Measurements from ENCODE around the gene AGAP1.

Gene AGAP1

GRCh38 chr2:236078297-236079255, 584.7 kb downstream of the AGAP1 start:
- Histone ChIP-seq H3K9me3 (ENCODE audit: control insufficient read depth, insufficient read depth, low read depth, low read length) (no peaks in the 10 kb centered on the region), H3K4me3 (ENCODE audit: low read depth, low read length) (no peak overlapping the region), H3K27ac (ENCODE audit: low read depth, low read length) (no peak overlapping the region), H3K27me3 (ENCODE audit: control insufficient read depth, insufficient read depth, low read length) (no peaks in the 10 kb centered on the region), H3K4me1 (ENCODE audit: control insufficient read depth, insufficient read depth, low read length) (peaks cover 28% of the 10 kb centered on the region), H3K36me3 (ENCODE audit: control insufficient read depth, insufficient read depth, low read length) (no peaks in the 10 kb centered on the region), H3K9ac (ENCODE audit: low read length) (no peak overlapping the region)

- Histone ChIP-seq H3K4me1 (ENCODE audit: control insufficient read depth, insufficient read depth, low read length) (peaks cover 24% of the 10 kb centered on the region), H3K27ac (ENCODE audit: low read depth, low read length) (no peak overlapping the region), H3K4me3 (ENCODE audit: low read depth, low read length) (no peak overlapping the region), H3K9me3 (ENCODE audit: control insufficient read depth, insufficient read depth, low read depth, low read length) (no peaks in the 10 kb centered on the region), H3K27me3 (ENCODE audit: control insufficient read depth, insufficient read depth, low read length) (no peaks in the 10 kb centered on the region), H3K9ac (ENCODE audit: low read length) (no peak overlapping the region), H3K36me3 (ENCODE audit: control insufficient read depth, insufficient read depth, low read length) (no peaks in the 10 kb centered on the region)
These were observed 586.6 kb downstream of the AGAP1 start for GRCh38 chr2:236080412-236080811.

- H3K4me1 ChIP-seq (ENCODE audit: control insufficient read depth, insufficient read depth, low read length), result peaks cover 32% of the 10 kb centered on the region
- no peak overlapping the region for H3K4me3 ChIP-seq (ENCODE audit: low read depth, low read length)
- H3K27me3 ChIP-seq (ENCODE audit: control insufficient read depth, insufficient read depth, low read length), result no peaks in the 10 kb centered on the region
- H3K27ac ChIP-seq (ENCODE audit: low read depth, low read length), result no peak overlapping the region
- no peaks in the 10 kb centered on the region for H3K36me3 ChIP-seq (ENCODE audit: control insufficient read depth, insufficient read depth, low read length)
- H3K9me3 ChIP-seq (ENCODE audit: control insufficient read depth, insufficient read depth, low read depth, low read length), result no peaks in the 10 kb centered on the region
- no peak overlapping the region for H3K9ac ChIP-seq (ENCODE audit: low read length)
These were observed 587.3 kb downstream of the AGAP1 start for GRCh38 chr2:236081171-236081570.

- no peak overlapping the region for H3K27ac ChIP-seq (ENCODE audit: low read depth, low read length)
- H3K9ac ChIP-seq (ENCODE audit: low read length), result no peak overlapping the region
- H3K36me3 ChIP-seq (ENCODE audit: control insufficient read depth, insufficient read depth, low read length), result no peaks in the 10 kb centered on the region
- peaks cover 36% of the 10 kb centered on the region for H3K4me1 ChIP-seq (ENCODE audit: control insufficient read depth, insufficient read depth, low read length)
- no peaks in the 10 kb centered on the region for H3K27me3 ChIP-seq (ENCODE audit: control insufficient read depth, insufficient read depth, low read length)
- no peak overlapping the region for H3K4me3 ChIP-seq (ENCODE audit: low read depth, low read length)
- no peaks in the 10 kb centered on the region for H3K9me3 ChIP-seq (ENCODE audit: control insufficient read depth, insufficient read depth, low read depth, low read length)
These were observed 588.2 kb downstream of the AGAP1 start for GRCh38 chr2:236082061-236082460.

- H3K4me1 ChIP-seq (ENCODE audit: control insufficient read depth, insufficient read depth, low read length), result peaks cover 48% of the 10 kb centered on the region
- no peaks in the 10 kb centered on the region for H3K9me3 ChIP-seq (ENCODE audit: control insufficient read depth, insufficient read depth, low read depth, low read length)
- H3K9ac ChIP-seq (ENCODE audit: low read length), result no peak overlapping the region
- H3K27ac ChIP-seq (ENCODE audit: low read depth, low read length), result no peak overlapping the region
- H3K4me3 ChIP-seq (ENCODE audit: low read depth, low read length), result no peak overlapping the region
- H3K27me3 ChIP-seq (ENCODE audit: control insufficient read depth, insufficient read depth, low read length), result no peaks in the 10 kb centered on the region
- no peaks in the 10 kb centered on the region for H3K36me3 ChIP-seq (ENCODE audit: control insufficient read depth, insufficient read depth, low read length)
These were observed 590.1 kb downstream of the AGAP1 start for GRCh38 chr2:236083934-236084333.

GRCh38 chr2:236085211-236085610, 591.4 kb downstream of the AGAP1 start:
- peaks cover 52% of the 10 kb centered on the region for H3K4me1 ChIP-seq (ENCODE audit: control insufficient read depth, insufficient read depth, low read length)

GRCh38 chr2:236085647-236086046, 591.8 kb downstream of the AGAP1 start:
- peak overlapping the region; percentile 81; the same call in 1 of the 2 replicates for H3K27ac ChIP-seq (ENCODE audit: low read depth, low read length)
- H3K4me1 ChIP-seq (ENCODE audit: control insufficient read depth, insufficient read depth, low read length), result peaks cover 52% of the 10 kb centered on the region
- no peak overlapping the region for H3K4me3 ChIP-seq (ENCODE audit: low read depth, low read length)
- peak overlapping the region; percentile 46 for H3K9ac ChIP-seq (ENCODE audit: low read length)
- no peaks in the 10 kb centered on the region for H3K36me3 ChIP-seq (ENCODE audit: control insufficient read depth, insufficient read depth, low read length)
- H3K27me3 ChIP-seq (ENCODE audit: control insufficient read depth, insufficient read depth, low read length), result no peaks in the 10 kb centered on the region
- no peaks in the 10 kb centered on the region for H3K9me3 ChIP-seq (ENCODE audit: control insufficient read depth, insufficient read depth, low read depth, low read length)

More at GRCh38 chr2:236085211-236085610, 591.4 kb downstream of the AGAP1 start:
- H3K4me3 ChIP-seq (ENCODE audit: low read depth, low read length), result no peak overlapping the region
- no peaks in the 10 kb centered on the region for H3K36me3 ChIP-seq (ENCODE audit: control insufficient read depth, insufficient read depth, low read length)
- peak overlapping the region; percentile 2 for H3K9ac ChIP-seq (ENCODE audit: low read length)
- no peaks in the 10 kb centered on the region for H3K27me3 ChIP-seq (ENCODE audit: control insufficient read depth, insufficient read depth, low read length)
- no peaks in the 10 kb centered on the region for H3K9me3 ChIP-seq (ENCODE audit: control insufficient read depth, insufficient read depth, low read depth, low read length)
- peak overlapping the region; percentile 81; the same call in 1 of the 2 replicates for H3K27ac ChIP-seq (ENCODE audit: low read depth, low read length)

- peak overlapping the region; percentile 19 for H3K9ac ChIP-seq (ENCODE audit: low read length)
- no peaks in the 10 kb centered on the region for H3K36me3 ChIP-seq (ENCODE audit: control insufficient read depth, insufficient read depth, low read length)
- peaks cover 52% of the 10 kb centered on the region for H3K4me1 ChIP-seq (ENCODE audit: control insufficient read depth, insufficient read depth, low read length)
- H3K9me3 ChIP-seq (ENCODE audit: control insufficient read depth, insufficient read depth, low read depth, low read length), result no peaks in the 10 kb centered on the region
- peak overlapping the region; percentile 81; the same call in 1 of the 2 replicates for H3K27ac ChIP-seq (ENCODE audit: low read depth, low read length)
- H3K27me3 ChIP-seq (ENCODE audit: control insufficient read depth, insufficient read depth, low read length), result no peaks in the 10 kb centered on the region
- H3K4me3 ChIP-seq (ENCODE audit: low read depth, low read length), result no peak overlapping the region
These were observed 592.6 kb downstream of the AGAP1 start for GRCh38 chr2:236086403-236086970.

- Histone ChIP-seq H3K4me1 (ENCODE audit: control insufficient read depth, insufficient read depth, low read length) (peaks cover 49% of the 10 kb centered on the region), H3K9ac (ENCODE audit: low read length) (peak overlapping the region; percentile 12), H3K27ac (ENCODE audit: low read depth, low read length) (peak overlapping the region; percentile 10; the same call in 1 of the 2 replicates), H3K4me3 (ENCODE audit: low read depth, low read length) (no peak overlapping the region), H3K27me3 (ENCODE audit: control insufficient read depth, insufficient read depth, low read length) (no peaks in the 10 kb centered on the region), H3K9me3 (ENCODE audit: control insufficient read depth, insufficient read depth, low read depth, low read length) (no peaks in the 10 kb centered on the region), H3K36me3 (ENCODE audit: control insufficient read depth, insufficient read depth, low read length) (no peaks in the 10 kb centered on the region)
These were observed 593.2 kb downstream of the AGAP1 start for GRCh38 chr2:236086971-236087465.

- Histone ChIP-seq H3K27ac (ENCODE audit: low read depth, low read length) (no peak overlapping the region), H3K27me3 (ENCODE audit: control insufficient read depth, insufficient read depth, low read length) (no peaks in the 10 kb centered on the region), H3K36me3 (ENCODE audit: control insufficient read depth, insufficient read depth, low read length) (no peaks in the 10 kb centered on the region), H3K4me1 (ENCODE audit: control insufficient read depth, insufficient read depth, low read length) (peaks cover 44% of the 10 kb centered on the region), H3K9ac (ENCODE audit: low read length) (no peak overlapping the region), H3K9me3 (ENCODE audit: control insufficient read depth, insufficient read depth, low read depth, low read length) (no peaks in the 10 kb centered on the region), H3K4me3 (ENCODE audit: low read depth, low read length) (no peak overlapping the region)
These were observed 594.7 kb downstream of the AGAP1 start for GRCh38 chr2:236088368-236089057.

Data from HUES6 (cell line).